Measurements from ENCODE around the gene KRT37. TPM values are rescaled to one million over a fixed set of nuclear protein-coding genes. Genes with fewer than 3 reads are reported as not detected.
"Not testable (repeated sequence)": the region's sequence is repeated elsewhere in the genome, so short reads cannot be mapped to it uniquely, and the experiment has no call there.

The KRT37 gene
- polyA plus RNA-seq, 6 donors from 2014 or later: not detected

DNA sequence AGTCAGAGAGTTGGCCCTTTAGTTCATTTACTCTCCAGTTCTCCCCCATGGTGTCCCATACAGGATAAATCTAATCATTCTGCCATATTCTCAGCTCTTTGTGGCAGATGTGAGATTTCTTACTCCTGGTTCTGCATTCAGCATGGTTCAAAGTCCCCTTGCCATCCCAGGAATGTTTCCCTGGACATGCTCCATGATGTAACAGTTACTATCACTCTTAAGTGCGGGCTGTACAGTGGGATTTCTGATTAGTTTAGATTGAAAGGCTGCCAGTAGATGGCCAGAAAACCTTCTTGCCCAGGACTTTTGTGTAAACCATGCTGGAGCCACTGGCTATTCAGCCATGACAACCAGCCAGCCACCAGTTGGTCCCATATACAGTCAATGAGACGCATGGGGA is 10.4 kb downstream of the KRT37 start:
- peaks cover 6 to 9% (median 9%) of the 10 kb centered on the region in 3 donors for H3K4me1 Mint-ChIP-seq
- DNase-seq (no peak), ATAC-seq (ENCODE audit: low read depth in 2 of 2) (no peak)
- H3K27ac Mint-ChIP-seq: no peak overlapping the region
- H3K27me3 Mint-ChIP-seq: peaks cover 14 to 44% (median 39%) of the 10 kb centered on the region in 3 donors
- H3K4me3 Mint-ChIP-seq: no peak overlapping the region
- H3K9me3 Mint-ChIP-seq: peaks cover 0 to 1% (median 0%) of the 10 kb centered on the region in 7 donors
- no peaks in the 10 kb centered on the region for H3K36me3 Mint-ChIP-seq

DNA sequence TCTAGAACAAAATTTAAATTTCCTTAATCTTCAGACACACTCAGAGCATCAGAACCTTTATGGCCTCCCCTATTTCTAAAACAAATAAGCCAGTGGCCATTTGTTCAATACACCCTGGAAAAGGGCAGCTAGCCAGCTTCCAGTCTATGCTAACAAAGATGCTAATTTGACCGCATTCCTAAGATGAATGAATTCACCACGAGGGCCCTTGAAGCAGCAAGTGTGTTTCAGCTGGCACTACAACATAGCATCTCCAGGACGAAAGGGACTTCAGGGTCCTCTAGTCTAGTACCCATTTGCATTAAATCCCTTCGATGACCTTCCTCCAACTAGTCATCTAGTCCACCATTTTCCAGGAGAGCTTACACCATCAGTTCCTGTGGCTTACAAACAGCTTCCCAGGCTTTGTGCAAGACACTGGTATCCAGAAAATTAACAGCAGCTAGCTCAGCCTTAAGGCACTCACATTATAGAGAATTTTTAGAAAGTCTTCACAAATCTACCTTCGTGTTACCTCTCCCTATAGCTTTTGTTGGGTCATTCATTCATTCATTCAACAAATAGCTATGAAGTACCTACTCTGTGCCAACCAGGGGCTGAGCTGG is 10.9 kb downstream of the KRT37 start:
- Mint-ChIP-seq H3K36me3 (no peaks in the 10 kb centered on the region), H3K9me3 (peaks cover 0 to 1% (median 0%) of the 10 kb centered on the region in 7 donors), H3K4me1 (peaks cover 6 to 9% (median 9%) of the 10 kb centered on the region in 3 donors), H3K4me3 (no peak overlapping the region), H3K27ac (no peak overlapping the region), H3K27me3 (peaks cover 15 to 49% (median 44%) of the 10 kb centered on the region in 3 donors)
- DNase-seq (no peak), ATAC-seq (ENCODE audit: low read depth in 2 of 2) (no peak)

DNA sequence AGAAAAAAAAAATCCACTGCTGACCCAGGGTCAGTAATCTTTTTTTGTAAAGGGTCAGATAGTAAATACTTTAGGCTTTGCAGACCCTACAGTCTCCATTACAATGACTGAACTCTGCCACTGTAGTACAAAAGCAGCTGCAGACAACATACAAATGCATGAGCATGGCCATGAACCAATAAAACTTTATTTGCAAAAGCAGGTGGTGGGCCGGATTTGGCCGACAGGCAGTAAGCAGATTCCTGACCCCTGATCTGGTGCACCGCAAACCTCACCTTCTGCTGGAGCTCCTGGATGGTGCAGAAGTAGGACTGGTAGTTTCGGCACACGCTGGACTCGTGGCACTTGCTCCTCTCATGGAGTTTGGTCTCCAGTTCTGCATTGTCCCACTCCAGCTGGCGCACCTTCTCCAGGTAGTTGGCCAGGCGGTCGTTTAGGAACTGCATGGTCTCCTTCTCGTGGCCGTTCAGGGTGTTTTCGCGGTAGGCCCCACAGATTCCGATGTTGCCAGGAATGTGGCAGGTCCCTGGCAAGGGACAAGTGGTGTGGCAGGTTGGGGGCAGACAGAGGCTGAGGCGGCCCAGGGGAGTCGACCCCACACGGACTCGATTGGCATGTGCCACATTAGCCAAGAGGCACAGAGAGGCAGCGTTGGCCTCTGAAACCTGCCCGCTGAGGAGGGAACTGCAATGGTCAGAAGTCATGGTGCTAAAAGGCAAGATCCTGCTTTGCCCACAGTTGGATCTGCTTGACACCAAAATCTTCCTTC is 13.1 kb downstream of the KRT37 start:
- H3K4me1 Mint-ChIP-seq: no peaks in the 10 kb centered on the region
- no peaks in the 10 kb centered on the region for H3K36me3 Mint-ChIP-seq
- peaks cover 15 to 60% (median 49%) of the 10 kb centered on the region in 3 donors for H3K27me3 Mint-ChIP-seq
- H3K27ac Mint-ChIP-seq: no peak overlapping the region
- peaks cover 0 to 1% (median 0%) of the 10 kb centered on the region in 7 donors for H3K9me3 Mint-ChIP-seq
- no peak for DNase-seq
- ATAC-seq (ENCODE audit: low read depth in 2 of 2): no peak
- H3K4me3 Mint-ChIP-seq: no peak overlapping the region

- ATAC-seq (ENCODE audit: low read depth in 2 of 2): no peak
- Mint-ChIP-seq H3K27me3 (peaks cover 29 to 52% (median 48%) of the 10 kb centered on the region in 3 donors), H3K9me3 (peaks cover 0 to 1% (median 0%) of the 10 kb centered on the region in 7 donors), H3K4me1 (no peaks in the 10 kb centered on the region), H3K36me3 (no peaks in the 10 kb centered on the region), H3K27ac (no peak overlapping the region), H3K4me3 (no peak overlapping the region)
- no peak for DNase-seq
Observed at GRCh38 chr17:41407226-41407625, 17.2 kb downstream of the KRT37 start.

- ATAC-seq (ENCODE audit: low read depth in 2 of 2) (no peak), DNase-seq (no peak)
- Mint-ChIP-seq H3K4me3 (no peak overlapping the region), H3K27me3 (peaks cover 34 to 48% (median 47%) of the 10 kb centered on the region in 3 donors), H3K27ac (peak overlapping the region in 2 of 6 donors; percentile 50 to 96), H3K36me3 (no peaks in the 10 kb centered on the region), H3K9me3 (peaks cover 0 to 1% (median 0%) of the 10 kb centered on the region in 7 donors), H3K4me1 (no peaks in the 10 kb centered on the region)
Observed at GRCh38 chr17:41406205-41406604, 18.2 kb downstream of the KRT37 start.

DNA sequence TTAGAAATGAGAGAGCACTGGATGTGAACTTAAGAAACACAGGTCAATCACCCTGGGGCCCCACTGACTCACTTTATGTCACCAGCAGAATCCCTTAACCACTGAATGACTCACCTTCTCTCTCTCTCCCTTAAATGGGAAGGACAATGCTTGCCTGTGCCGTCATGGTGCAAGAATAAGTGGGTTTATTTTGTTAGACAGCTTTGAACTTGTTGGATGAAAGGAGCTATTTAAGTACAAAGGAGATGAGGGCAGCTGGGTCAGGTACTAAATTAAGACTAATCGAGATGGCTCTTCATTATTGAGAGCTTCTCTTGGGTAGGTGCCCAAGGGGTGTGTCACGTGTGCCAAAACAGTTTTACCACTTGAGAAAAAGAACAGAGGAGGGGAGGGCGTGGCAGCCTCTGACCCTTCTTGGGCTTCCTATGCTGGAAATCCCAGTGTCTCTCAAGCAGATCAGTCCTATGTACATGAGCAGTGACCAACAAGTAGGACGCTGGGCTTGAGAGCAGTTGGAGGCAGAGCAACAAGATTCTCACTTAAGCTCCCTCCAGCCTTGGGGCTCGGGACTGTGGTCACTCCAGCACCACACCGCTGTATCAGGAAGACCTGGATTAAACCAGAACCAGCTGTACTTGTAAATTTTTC is 20.2 kb downstream of the KRT37 start:
- no peaks in the 10 kb centered on the region for H3K4me1 Mint-ChIP-seq
- no peak for ATAC-seq (ENCODE audit: low read depth in 2 of 2)
- DNase-seq: no peak
- no peak overlapping the region for H3K4me3 Mint-ChIP-seq
- no peaks in the 10 kb centered on the region for H3K9me3 Mint-ChIP-seq
- H3K36me3 Mint-ChIP-seq: no peaks in the 10 kb centered on the region
- H3K27ac Mint-ChIP-seq: no peak overlapping the region
- peaks cover 41 to 53% (median 51%) of the 10 kb centered on the region in 3 donors for H3K27me3 Mint-ChIP-seq

DNA sequence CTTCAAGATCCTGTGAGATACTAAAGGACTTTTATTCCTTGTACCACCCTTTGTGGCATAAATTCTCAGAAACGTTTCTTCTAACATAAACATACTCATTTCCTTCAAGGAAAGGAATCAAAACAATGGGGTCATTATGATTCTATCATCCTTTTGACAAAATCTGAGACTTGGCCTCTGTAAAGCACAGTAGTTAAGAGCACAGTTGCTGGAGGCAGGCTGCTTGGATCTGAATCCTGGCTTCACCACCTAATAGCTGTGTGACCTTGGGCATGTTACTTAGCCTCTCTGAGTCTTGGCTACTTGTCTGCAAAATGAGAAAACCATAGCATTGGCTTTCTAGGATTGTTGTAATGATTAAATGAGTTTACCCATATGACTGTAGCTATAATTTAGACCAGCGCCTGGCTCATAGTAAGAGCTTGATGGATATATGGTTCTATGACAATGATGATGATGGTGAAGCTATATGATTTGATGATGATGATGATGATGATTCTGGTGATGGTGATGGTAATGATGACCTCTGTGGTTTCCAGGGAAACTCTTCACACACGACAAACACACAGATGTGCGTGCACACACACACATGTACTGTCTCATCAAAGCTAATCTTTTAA is 20.9 kb downstream of the KRT37 start:
- no peaks in the 10 kb centered on the region for H3K9me3 Mint-ChIP-seq
- no peak for ATAC-seq (ENCODE audit: low read depth in 2 of 2)
- DNase-seq: no peak
- H3K27me3 Mint-ChIP-seq: peaks cover 40 to 49% (median 45%) of the 10 kb centered on the region in 3 donors
- no peak overlapping the region for H3K4me3 Mint-ChIP-seq
- no peaks in the 10 kb centered on the region for H3K36me3 Mint-ChIP-seq
- no peak overlapping the region for H3K27ac Mint-ChIP-seq
- no peaks in the 10 kb centered on the region for H3K4me1 Mint-ChIP-seq

DNA sequence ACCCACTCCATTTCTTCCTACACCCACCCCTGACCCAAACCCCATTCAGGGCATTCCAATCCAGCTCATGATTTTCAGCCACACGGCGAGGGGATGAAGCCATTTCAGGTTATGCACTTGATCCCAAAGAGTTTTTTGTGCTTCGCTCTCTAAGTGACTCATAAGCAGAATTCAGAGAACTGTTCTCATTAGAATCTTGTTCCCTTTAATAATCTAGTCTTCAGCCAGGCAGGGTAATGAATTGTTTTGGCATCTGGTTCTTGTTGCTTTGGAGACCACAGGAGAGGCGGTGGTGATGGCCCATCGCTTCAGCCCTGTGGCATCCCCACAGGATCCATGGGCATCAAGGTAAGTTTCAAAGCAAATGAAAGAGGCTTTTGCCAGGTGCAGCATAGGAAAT is 22.2 kb downstream of the KRT37 start:
- Mint-ChIP-seq H3K4me1 (no peaks in the 10 kb centered on the region), H3K9me3 (no peaks in the 10 kb centered on the region), H3K27ac (no peak overlapping the region), H3K4me3 (no peak overlapping the region), H3K36me3 (no peaks in the 10 kb centered on the region), H3K27me3 (peaks cover 46 to 52% (median 47%) of the 10 kb centered on the region in 3 donors)
- ATAC-seq (ENCODE audit: low read depth in 2 of 2) (no peak), DNase-seq (no peak)

DNA sequence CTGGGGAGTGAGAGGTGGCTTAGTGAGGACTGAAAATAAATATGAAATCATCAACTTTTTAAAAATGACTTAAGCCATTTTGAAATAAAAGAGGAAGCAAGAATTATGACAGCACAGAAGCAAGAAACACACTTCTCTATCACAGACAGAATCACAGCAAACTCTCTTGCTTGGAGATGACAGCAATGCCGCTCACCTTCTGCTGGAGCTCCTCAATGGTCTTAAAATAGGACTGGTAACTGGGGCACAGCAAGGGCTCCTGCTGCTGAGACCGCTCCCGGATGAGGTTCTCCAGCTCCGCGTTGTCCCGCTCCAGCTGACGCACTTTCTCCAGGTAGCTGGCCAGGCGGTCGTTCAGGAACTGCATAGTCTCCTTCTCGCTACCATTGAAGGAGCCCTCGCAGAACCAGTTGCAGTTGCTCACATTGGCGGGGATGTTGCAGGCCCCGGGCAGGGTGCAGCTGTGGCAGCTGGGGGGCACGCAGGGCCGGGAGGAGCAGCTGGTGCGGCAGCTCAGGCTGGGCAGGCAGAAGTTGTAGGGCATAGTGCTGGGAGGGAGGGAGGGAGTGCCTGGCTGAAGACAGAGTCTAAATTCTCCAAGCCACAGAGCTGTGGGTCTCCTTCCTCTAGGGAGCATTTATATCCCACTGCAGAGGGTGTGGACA is 27.3 kb downstream of the KRT37 start, which contains the start of gene KRT31:
Gene KRT31, minus strand, starts transcription at position 613 of the 665 bp plus-strand sequence. Its CDS starts 69 bp downstream, at position 544.
- Mint-ChIP-seq H3K9me3 (no peaks in the 10 kb centered on the region), H3K4me1 (no peaks in the 10 kb centered on the region), H3K27me3 (peaks cover 40 to 49% (median 47%) of the 10 kb centered on the region in 3 donors), H3K4me3 (no peak within 1 kb of the TSS), H3K27ac (no peak within 1 kb of the TSS), H3K36me3 (no peaks in the 10 kb centered on the region)
- DNase-seq (no peak), ATAC-seq (ENCODE audit: low read depth in 2 of 2) (no peak)

GRCh38 chr17:41396340-41396739 is 28.0 kb downstream of the KRT37 start:
- Mint-ChIP-seq H3K4me1 (no peaks in the 10 kb centered on the region), H3K27ac (no peak overlapping the region), H3K9me3 (no peaks in the 10 kb centered on the region), H3K4me3 (no peak overlapping the region), H3K27me3 (peaks cover 41 to 51% (median 51%) of the 10 kb centered on the region in 3 donors), H3K36me3 (no peaks in the 10 kb centered on the region)
- DNase-seq (no peak), ATAC-seq (ENCODE audit: low read depth in 2 of 2) (no peak)

DNA sequence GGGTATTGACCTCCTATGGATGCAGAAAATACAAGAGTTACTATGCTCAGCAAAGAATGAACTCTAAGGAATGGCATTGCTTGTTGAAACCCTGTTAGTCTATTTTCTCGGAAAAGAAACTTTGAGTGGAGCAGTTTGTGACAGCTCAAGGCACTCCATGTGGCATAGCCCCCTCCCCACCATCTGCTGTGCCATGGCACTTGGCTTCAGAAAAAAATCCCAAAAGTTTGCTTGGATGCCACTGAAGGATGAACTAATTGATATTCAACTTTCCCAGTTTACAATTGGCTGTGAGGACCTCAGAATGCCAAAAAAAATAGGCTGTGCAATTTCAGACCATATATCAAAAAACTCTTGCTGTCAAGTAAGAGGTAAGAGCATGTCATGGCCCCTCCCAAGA is 28.8 kb downstream of the KRT37 start:
- H3K9me3 Mint-ChIP-seq: no peaks in the 10 kb centered on the region
- ATAC-seq (ENCODE audit: low read depth in 2 of 2) (no peak), DNase-seq (no peak)
- no peak overlapping the region for H3K4me3 Mint-ChIP-seq
- no peaks in the 10 kb centered on the region for H3K36me3 Mint-ChIP-seq
- H3K27ac Mint-ChIP-seq: no peak overlapping the region
- H3K27me3 Mint-ChIP-seq: peaks cover 36 to 48% (median 47%) of the 10 kb centered on the region in 3 donors
- no peaks in the 10 kb centered on the region for H3K4me1 Mint-ChIP-seq

- ATAC-seq (ENCODE audit: low read depth in 2 of 2); H3K9me3 Mint-ChIP-seq; H3K36me3 Mint-ChIP-seq; DNase-seq; H3K4me3 Mint-ChIP-seq; H3K27ac Mint-ChIP-seq; H3K4me1 Mint-ChIP-seq: not testable (repeated sequence)
- H3K27me3 Mint-ChIP-seq: peaks cover 37 to 49% (median 47%) of the 10 kb centered on the region in 3 donors
Observed at GRCh38 chr17:41395044-41395443, 29.3 kb downstream of the KRT37 start.

All from naive B cell (primary cell).